Fibroblast of lung (primary cell): ENCODE data around the gene CFAP46.

Experiments used
- EZH2 ChIP-seq: IDR thresholded peaks from 2 replicates; pipeline ENCODE4 v1.5.1; 2012; ENCODE audit warnings: low read length, control low read depth, mild to moderate bottlenecking; ENCODE audit errors: missing control alignments
- TF ChIP-seq, protein P1 (sequence below), 2 donors: IDR thresholded peaks in 1 of 2; conservative IDR thresholded peaks in 1 of 2; 1 replicate in 1 of 2; 2 replicates in 1 of 2; pipeline ENCODE4 v1.5.1; 2011 to 2012; ENCODE audit warnings: low read length in 2 of 2, control low read depth in 1 of 2, inconsistent platforms in 1 of 2, low read depth in 1 of 2, mild to moderate bottlenecking in 1 of 2

DNA sequence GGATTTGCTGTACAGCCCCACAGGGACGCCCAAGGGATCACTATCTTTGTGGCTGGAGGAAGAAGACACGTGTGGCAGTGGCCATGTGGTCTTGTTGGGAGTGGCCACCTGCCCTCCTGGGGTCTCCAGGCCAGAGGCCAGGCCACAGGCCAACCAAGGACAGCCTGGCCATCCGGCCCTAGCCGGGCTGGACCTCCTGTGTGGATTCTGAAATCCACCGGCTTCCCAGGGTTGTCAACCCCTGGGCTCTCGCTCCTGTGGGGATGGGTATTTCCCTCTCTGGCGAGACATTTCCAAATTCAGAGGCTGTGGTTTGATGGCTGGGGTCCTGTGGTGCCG is 31.5 kb upstream of the CFAP46 start:
- TF ChIP-seq, protein P1, sequence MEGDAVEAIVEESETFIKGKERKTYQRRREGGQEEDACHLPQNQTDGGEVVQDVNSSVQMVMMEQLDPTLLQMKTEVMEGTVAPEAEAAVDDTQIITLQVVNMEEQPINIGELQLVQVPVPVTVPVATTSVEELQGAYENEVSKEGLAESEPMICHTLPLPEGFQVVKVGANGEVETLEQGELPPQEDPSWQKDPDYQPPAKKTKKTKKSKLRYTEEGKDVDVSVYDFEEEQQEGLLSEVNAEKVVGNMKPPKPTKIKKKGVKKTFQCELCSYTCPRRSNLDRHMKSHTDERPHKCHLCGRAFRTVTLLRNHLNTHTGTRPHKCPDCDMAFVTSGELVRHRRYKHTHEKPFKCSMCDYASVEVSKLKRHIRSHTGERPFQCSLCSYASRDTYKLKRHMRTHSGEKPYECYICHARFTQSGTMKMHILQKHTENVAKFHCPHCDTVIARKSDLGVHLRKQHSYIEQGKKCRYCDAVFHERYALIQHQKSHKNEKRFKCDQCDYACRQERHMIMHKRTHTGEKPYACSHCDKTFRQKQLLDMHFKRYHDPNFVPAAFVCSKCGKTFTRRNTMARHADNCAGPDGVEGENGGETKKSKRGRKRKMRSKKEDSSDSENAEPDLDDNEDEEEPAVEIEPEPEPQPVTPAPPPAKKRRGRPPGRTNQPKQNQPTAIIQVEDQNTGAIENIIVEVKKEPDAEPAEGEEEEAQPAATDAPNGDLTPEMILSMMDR (conservative IDR thresholded peaks at IDR 0.05 in 1 of 2, IDR thresholded peaks at IDR 0.05 in 1 of 2; ENCODE audit: low read depth in 1 of 2, low read length in 2 of 2): no peak
- no peak for TF ChIP-seq EZH2
